ENCODE measurements around the gene EFCAB8.

The EFCAB8 gene

DNA sequence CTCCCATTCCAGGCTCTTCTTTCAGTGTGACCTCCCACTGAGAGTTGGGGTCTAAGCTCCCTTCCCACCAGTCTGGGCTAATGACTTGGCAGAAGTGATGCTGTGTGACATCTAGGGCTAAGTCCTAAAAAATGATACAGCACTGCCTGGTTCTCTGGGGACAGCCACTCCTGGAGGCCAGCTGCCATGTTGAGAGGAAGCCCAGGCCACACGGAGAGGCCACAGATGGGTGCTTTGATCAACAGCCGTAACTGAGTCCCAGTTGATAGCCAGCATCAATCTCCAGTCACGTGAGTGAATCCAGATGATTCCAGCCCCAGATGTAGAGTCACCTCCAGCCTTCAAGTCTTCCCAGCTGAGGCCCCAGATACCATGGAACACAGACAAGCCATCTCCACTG lies 131.7 kb downstream of the EFCAB8 start:
- no peak overlapping the region for H3K9ac ChIP-seq (ENCODE audit: low read depth in 1 of 2, low read length in 2 of 2)
- H3K27ac ChIP-seq (ENCODE audit: low read depth in 2 of 2, low read length in 2 of 2) = no peak overlapping the region
- no peak overlapping the region for H3K4me3 ChIP-seq (ENCODE audit: low read length in 2 of 2)
- no peaks in the 10 kb centered on the region for H3K36me3 ChIP-seq (ENCODE audit: control insufficient read depth in 2 of 2, insufficient read depth in 2 of 2, low read length in 2 of 2)
- H3K9me3 ChIP-seq (ENCODE audit: control insufficient read depth in 2 of 2, low read length in 2 of 2) = peaks cover 0 to 1% of the 10 kb centered on the region in 2 donors
- H3K4me1 ChIP-seq (ENCODE audit: control insufficient read depth in 2 of 2, insufficient read depth in 2 of 2, low read length in 2 of 2) = no peaks in the 10 kb centered on the region
- H3K27me3 ChIP-seq (ENCODE audit: control insufficient read depth in 2 of 2, insufficient read depth in 2 of 2, low read length in 2 of 2) = no peaks in the 10 kb centered on the region

DNA sequence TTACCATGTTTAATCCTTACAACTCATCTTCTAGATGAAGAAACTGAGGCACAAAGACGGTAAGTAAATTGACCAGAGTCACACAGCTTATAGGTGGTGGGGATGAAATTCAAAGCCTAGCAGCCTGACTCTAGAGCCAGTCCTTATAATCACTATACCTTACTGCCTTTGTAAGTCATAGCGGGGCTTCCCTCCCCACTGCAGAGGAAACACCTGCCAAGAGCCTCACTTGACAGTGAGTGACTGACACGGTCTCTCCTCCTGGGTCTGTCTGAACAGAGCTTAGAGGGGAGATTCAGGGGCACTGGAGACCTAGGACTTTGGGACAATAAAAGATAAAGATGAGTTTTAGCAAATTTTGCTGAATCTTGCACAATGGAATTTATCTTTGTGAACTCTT lies 132.7 kb downstream of the EFCAB8 start:
- no peaks in the 10 kb centered on the region for H3K4me1 ChIP-seq (ENCODE audit: control insufficient read depth in 2 of 2, insufficient read depth in 2 of 2, low read length in 2 of 2)
- H3K4me3 ChIP-seq (ENCODE audit: low read length in 2 of 2) = no peak overlapping the region
- no peaks in the 10 kb centered on the region for H3K36me3 ChIP-seq (ENCODE audit: control insufficient read depth in 2 of 2, insufficient read depth in 2 of 2, low read length in 2 of 2)
- peaks cover 0 to 3% of the 10 kb centered on the region in 2 donors for H3K9me3 ChIP-seq (ENCODE audit: control insufficient read depth in 2 of 2, low read length in 2 of 2)
- H3K9ac ChIP-seq (ENCODE audit: low read depth in 1 of 2, low read length in 2 of 2) = no peak overlapping the region
- no peaks in the 10 kb centered on the region for H3K27me3 ChIP-seq (ENCODE audit: control insufficient read depth in 2 of 2, insufficient read depth in 2 of 2, low read length in 2 of 2)
- H3K27ac ChIP-seq (ENCODE audit: low read depth in 2 of 2, low read length in 2 of 2) = no peak overlapping the region

DNA sequence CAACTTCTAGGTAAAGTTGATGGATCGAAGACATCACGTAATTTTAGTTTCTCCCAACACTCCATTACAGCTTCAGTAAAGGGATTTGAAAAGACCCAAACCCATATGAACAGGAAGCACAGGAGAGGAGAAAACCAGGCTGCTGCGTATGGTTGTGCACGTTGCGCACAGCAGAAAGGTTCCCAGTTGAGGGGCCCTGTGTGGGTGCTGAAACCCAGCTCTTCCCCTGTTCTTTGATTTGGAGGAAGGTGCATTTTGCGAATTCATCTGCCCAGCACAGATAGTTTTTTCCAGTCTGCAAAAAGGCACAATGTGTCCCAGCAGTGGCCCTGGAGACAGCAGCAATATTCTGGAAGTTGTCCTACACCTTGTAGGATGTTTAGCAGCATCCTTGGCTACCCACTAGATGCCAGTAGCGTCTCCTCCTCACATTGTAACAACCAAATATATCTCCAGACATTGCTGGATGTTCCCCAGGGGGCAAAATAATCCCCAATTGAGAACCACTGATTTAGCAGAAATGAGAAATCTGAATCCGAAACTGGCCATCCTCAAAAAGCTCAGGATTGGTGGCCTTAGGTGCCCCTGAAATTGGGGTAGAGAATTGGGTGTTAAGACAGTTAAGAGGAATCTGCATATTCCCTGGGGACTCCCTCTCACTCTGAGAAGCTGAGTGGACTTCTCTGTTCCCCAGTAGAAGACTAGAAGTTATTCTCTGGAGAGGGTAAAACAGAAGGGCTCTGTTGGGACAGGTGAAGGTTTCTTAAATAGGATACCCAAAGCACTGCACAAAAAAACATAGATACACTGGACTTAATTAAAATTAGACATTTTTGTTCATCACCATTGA lies 133.3 kb downstream of the EFCAB8 start:
- H3K4me3 ChIP-seq (ENCODE audit: low read length in 2 of 2) = no peak overlapping the region
- no peaks in the 10 kb centered on the region for H3K36me3 ChIP-seq (ENCODE audit: control insufficient read depth in 2 of 2, insufficient read depth in 2 of 2, low read length in 2 of 2)
- no peak overlapping the region for H3K27ac ChIP-seq (ENCODE audit: low read depth in 2 of 2, low read length in 2 of 2)
- no peaks in the 10 kb centered on the region for H3K27me3 ChIP-seq (ENCODE audit: control insufficient read depth in 2 of 2, insufficient read depth in 2 of 2, low read length in 2 of 2)
- peaks cover 0 to 3% of the 10 kb centered on the region in 2 donors for H3K9me3 ChIP-seq (ENCODE audit: control insufficient read depth in 2 of 2, low read length in 2 of 2)
- H3K4me1 ChIP-seq (ENCODE audit: control insufficient read depth in 2 of 2, insufficient read depth in 2 of 2, low read length in 2 of 2) = no peaks in the 10 kb centered on the region
- no peak overlapping the region for H3K9ac ChIP-seq (ENCODE audit: low read depth in 1 of 2, low read length in 2 of 2)

DNA sequence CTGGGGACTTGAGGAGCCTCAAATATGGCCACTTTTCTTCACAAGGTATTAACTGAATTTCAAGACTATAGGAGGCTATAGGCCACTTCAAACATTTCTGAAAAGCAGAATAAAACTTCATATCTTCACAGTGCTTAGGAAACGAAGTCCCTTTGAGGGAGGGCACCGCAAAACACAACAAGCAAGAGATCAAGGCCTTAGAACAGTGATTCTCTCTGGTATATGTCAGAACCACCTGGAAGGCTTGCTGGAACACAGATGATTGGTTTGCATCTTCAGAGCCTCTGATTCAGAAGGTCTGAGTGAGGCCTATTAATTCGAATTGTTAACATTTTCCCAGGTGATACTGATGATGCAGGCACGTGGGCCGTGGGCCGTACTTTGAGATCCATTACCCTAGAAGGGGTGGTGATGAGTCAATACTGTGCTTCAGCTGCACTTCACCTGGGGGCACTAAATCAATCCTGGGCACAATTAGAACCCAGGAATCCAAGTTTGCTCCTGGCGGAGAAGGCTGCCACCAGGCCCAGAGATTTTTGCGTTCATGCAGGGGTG lies 134.8 kb downstream of the EFCAB8 start:
- Histone ChIP-seq H3K9me3 (ENCODE audit: control insufficient read depth in 2 of 2, low read length in 2 of 2) (peaks cover 0 to 3% of the 10 kb centered on the region in 2 donors), H3K27ac (ENCODE audit: low read depth in 2 of 2, low read length in 2 of 2) (no peak overlapping the region)

DNA sequence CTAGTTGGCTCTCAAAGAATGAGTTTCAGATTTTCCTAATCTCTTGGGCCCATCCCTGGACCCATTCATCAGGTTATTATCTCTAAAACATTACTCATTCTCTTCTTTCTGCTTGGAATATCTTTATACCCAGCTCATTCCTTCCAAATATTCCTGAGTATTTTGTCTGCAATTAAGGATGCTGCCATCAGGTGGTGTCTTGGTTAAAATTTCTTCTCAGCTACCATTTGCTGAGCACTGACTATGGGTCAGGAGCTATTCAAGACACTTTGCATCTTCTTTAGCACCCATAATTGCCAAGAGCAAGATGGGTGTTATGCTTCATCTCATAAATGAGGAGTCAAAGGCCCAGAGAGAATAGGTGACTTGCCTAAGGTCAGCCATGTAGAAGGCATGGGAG lies 137.1 kb downstream of the EFCAB8 start:
- H3K4me1 ChIP-seq (ENCODE audit: control insufficient read depth in 2 of 2, insufficient read depth in 2 of 2, low read length in 2 of 2) = peaks cover 0 to 4% of the 10 kb centered on the region in 2 donors
- H3K36me3 ChIP-seq (ENCODE audit: control insufficient read depth in 2 of 2, insufficient read depth in 2 of 2, low read length in 2 of 2) = no peaks in the 10 kb centered on the region
- no peaks in the 10 kb centered on the region for H3K27me3 ChIP-seq (ENCODE audit: control insufficient read depth in 2 of 2, insufficient read depth in 2 of 2, low read length in 2 of 2)
- no peak overlapping the region for H3K4me3 ChIP-seq (ENCODE audit: low read length in 2 of 2)
- no peak overlapping the region for H3K9ac ChIP-seq (ENCODE audit: low read depth in 1 of 2, low read length in 2 of 2)
- no peak overlapping the region for H3K27ac ChIP-seq (ENCODE audit: low read depth in 2 of 2, low read length in 2 of 2)
- peaks cover 0 to 3% of the 10 kb centered on the region in 2 donors for H3K9me3 ChIP-seq (ENCODE audit: control insufficient read depth in 2 of 2, low read length in 2 of 2)

More for the DNA sequence above, 134.8 kb downstream of the EFCAB8 start:
- H3K9ac ChIP-seq (ENCODE audit: low read depth in 1 of 2, low read length in 2 of 2) = no peak overlapping the region
- H3K4me3 ChIP-seq (ENCODE audit: low read length in 2 of 2) = no peak overlapping the region
- H3K36me3 ChIP-seq (ENCODE audit: control insufficient read depth in 2 of 2, insufficient read depth in 2 of 2, low read length in 2 of 2) = no peaks in the 10 kb centered on the region
- no peaks in the 10 kb centered on the region for H3K27me3 ChIP-seq (ENCODE audit: control insufficient read depth in 2 of 2, insufficient read depth in 2 of 2, low read length in 2 of 2)
- no peaks in the 10 kb centered on the region for H3K4me1 ChIP-seq (ENCODE audit: control insufficient read depth in 2 of 2, insufficient read depth in 2 of 2, low read length in 2 of 2)

DNA sequence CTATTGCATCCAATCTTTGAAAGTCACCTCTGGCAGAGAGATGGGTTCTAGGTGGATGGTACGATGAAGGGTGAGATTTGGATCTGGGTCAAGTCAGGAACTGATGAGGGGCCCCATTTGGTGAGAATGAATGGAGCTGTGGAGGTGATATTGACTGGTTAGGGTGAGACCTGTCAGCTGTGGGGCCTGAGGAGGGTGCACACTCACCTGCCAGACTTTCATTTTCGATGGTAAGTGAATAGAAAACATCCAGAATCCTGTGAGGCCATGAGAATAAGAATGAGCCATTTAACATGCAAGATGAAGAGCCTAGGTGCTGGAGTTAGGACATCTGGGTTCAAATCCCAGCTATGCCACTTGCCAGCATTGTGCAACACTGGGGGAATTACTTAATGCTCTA lies 138.7 kb downstream of the EFCAB8 start:
- H3K9ac ChIP-seq (ENCODE audit: low read depth in 1 of 2, low read length in 2 of 2) = no peak overlapping the region
- no peak overlapping the region for H3K4me3 ChIP-seq (ENCODE audit: low read length in 2 of 2)
- H3K27ac ChIP-seq (ENCODE audit: low read depth in 2 of 2, low read length in 2 of 2) = no peak overlapping the region
- H3K36me3 ChIP-seq (ENCODE audit: control insufficient read depth in 2 of 2, insufficient read depth in 2 of 2, low read length in 2 of 2) = no peaks in the 10 kb centered on the region
- H3K27me3 ChIP-seq (ENCODE audit: control insufficient read depth in 2 of 2, insufficient read depth in 2 of 2, low read length in 2 of 2) = no peaks in the 10 kb centered on the region
- H3K4me1 ChIP-seq (ENCODE audit: control insufficient read depth in 2 of 2, insufficient read depth in 2 of 2, low read length in 2 of 2) = peaks cover 0 to 4% of the 10 kb centered on the region in 2 donors
- peaks cover 0 to 3% of the 10 kb centered on the region in 2 donors for H3K9me3 ChIP-seq (ENCODE audit: control insufficient read depth in 2 of 2, low read length in 2 of 2)

DNA sequence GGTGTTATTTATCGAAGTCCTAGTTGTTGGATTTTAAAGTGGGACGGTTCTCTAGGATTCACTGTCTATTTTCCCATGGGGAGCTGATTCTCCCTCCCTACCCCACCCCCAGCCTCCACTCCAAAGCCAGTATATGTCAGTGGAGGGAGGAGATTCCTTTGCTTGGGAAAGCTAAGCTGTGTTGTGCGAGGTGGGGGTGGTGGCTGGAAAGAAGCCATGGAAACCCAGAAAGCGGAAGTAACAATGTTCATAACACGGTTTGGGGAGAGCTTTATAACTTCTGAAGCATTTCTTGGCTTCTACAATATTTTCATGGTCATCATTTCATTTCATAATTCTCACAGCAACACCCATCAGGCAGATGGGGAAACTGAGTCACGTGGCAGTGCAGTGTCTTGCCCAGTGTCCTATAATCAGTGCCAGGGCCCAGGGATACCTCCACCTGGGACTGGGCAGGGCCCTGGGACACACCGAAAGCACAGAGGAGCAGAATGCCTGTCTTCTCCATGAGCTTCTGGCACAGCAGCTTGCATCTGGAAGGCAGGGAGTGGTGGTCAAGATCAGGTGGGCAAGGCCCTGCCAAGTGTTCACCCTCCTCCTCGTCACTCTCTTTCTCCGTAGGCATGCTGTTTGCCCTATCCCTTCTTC lies 141.0 kb downstream of the EFCAB8 start:
- Histone ChIP-seq H3K27me3 (ENCODE audit: control insufficient read depth in 2 of 2, insufficient read depth in 2 of 2, low read length in 2 of 2) (no peaks in the 10 kb centered on the region), H3K36me3 (ENCODE audit: control insufficient read depth in 2 of 2, insufficient read depth in 2 of 2, low read length in 2 of 2) (no peaks in the 10 kb centered on the region), H3K9me3 (ENCODE audit: control insufficient read depth in 2 of 2, low read length in 2 of 2) (peaks cover 0 to 3% of the 10 kb centered on the region in 2 donors), H3K4me1 (ENCODE audit: control insufficient read depth in 2 of 2, insufficient read depth in 2 of 2, low read length in 2 of 2) (peaks cover 0 to 4% of the 10 kb centered on the region in 2 donors), H3K27ac (ENCODE audit: low read depth in 2 of 2, low read length in 2 of 2) (no peak overlapping the region), H3K4me3 (ENCODE audit: low read length in 2 of 2) (no peak overlapping the region), H3K9ac (ENCODE audit: low read depth in 1 of 2, low read length in 2 of 2) (no peak overlapping the region)

DNA sequence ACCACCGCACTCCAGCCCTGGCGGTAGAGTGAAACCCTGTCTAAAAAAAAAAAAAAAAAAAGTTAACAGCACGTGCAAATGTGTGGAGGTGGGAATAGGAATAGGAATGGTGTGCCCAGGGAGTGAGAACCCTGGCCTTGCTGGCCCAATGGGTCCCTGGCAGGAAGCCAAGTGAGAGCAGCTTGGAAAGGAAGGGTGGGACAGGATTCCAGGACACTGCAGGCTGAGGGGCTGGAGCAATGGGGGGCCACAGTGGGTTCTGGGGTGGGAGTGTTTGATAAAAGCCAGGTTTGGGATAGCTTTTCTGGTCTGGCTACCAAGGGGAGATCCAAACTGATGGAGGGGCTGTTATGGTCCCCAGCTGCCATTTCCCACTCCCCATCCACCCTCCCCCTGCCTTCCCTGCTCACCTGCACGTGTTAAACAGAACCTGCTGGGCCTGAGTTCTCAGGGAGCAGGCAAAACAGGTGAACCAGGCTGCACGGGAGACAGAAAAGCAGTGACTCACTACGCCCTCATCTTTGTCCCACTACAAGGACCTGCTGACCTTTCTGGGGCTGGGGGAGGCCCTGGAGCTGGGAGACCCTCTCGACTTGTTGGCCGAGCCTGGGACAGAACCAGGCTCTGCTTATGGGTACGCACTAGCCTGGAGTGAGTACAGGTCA lies 142.2 kb downstream of the EFCAB8 start:
- no peak overlapping the region for H3K27ac ChIP-seq (ENCODE audit: low read depth in 2 of 2, low read length in 2 of 2)
- H3K27me3 ChIP-seq (ENCODE audit: control insufficient read depth in 2 of 2, insufficient read depth in 2 of 2, low read length in 2 of 2) = no peaks in the 10 kb centered on the region
- H3K36me3 ChIP-seq (ENCODE audit: control insufficient read depth in 2 of 2, insufficient read depth in 2 of 2, low read length in 2 of 2) = no peaks in the 10 kb centered on the region
- no peak overlapping the region for H3K4me3 ChIP-seq (ENCODE audit: low read length in 2 of 2)
- no peaks in the 10 kb centered on the region for H3K9me3 ChIP-seq (ENCODE audit: control insufficient read depth in 2 of 2, low read length in 2 of 2)
- H3K9ac ChIP-seq (ENCODE audit: low read depth in 1 of 2, low read length in 2 of 2) = no peak overlapping the region
- peaks cover 0 to 4% of the 10 kb centered on the region in 2 donors for H3K4me1 ChIP-seq (ENCODE audit: control insufficient read depth in 2 of 2, insufficient read depth in 2 of 2, low read length in 2 of 2)

DNA sequence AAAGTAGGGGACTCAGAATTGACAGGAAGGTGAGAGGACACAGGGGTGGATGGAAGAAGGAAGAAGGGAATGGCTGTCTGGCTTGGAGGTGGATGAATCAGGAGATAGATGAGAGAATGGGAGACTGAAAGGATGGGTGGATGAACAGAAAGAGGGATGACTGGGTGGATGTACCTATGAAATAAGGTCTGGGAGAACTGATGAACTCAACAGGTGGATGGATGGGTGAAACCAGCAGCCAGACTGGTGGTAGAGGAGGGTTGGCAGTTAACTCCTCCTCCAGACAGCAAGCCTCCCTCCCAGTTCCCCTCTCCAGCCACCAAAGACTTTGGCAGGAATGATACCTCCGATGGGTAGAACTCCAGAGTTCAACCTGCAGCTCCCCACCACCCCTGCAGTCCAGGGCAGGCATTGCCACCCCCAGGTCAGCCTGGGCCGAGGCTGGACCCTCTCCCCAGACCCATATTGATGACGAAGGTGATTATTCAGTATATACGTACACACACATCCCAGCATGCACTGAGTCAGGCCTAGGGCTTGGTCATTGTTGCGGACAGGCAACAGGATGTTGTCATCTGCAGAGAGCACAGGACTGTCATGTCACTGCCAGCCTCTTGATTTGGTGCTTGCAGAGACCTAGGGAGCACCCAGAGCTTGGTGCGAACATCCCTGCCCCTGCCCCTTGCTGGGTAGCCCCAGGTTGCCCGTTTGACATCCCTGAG lies 143.5 kb downstream of the EFCAB8 start:
- Histone ChIP-seq H3K9me3 (ENCODE audit: control insufficient read depth in 2 of 2, low read length in 2 of 2) (no peaks in the 10 kb centered on the region), H3K4me1 (ENCODE audit: control insufficient read depth in 2 of 2, insufficient read depth in 2 of 2, low read length in 2 of 2) (peaks cover 0 to 4% of the 10 kb centered on the region in 2 donors), H3K36me3 (ENCODE audit: control insufficient read depth in 2 of 2, insufficient read depth in 2 of 2, low read length in 2 of 2) (no peaks in the 10 kb centered on the region), H3K27me3 (ENCODE audit: control insufficient read depth in 2 of 2, insufficient read depth in 2 of 2, low read length in 2 of 2) (no peaks in the 10 kb centered on the region), H3K27ac (ENCODE audit: low read depth in 2 of 2, low read length in 2 of 2) (no peak overlapping the region), H3K9ac (ENCODE audit: low read depth in 1 of 2, low read length in 2 of 2) (no peak overlapping the region), H3K4me3 (ENCODE audit: low read length in 2 of 2) (no peak overlapping the region)

Measured in mucosa of rectum (tissue), 2 donors.